A549 (cell line): ENCODE measurements around the gene FAM3C. TPM values are rescaled to one million over a fixed set of nuclear protein-coding genes. Genes with fewer than 3 reads are reported as not detected.

Source experiments
- ATAC-seq, 2 experiments: fragments of 200-7000 bp in 1 of 2; fragments of >200 bp in 1 of 2; cut with Nextera tagmentation in 1 of 2; cut with Tn5 transposase in 1 of 2; 3 replicates each; pipeline versions ENCODE4 v1.8.0 to v1.9.1; 2018 to 2020; ENCODE audit warnings: mild to moderate bottlenecking in 1 of 2, moderate library complexity in 1 of 2
- CTCF ChIA-PET: fragments of 300-600 bp; sonication (Branson Sonifier 250); formaldehyde crosslinking; extraction: SDS; loops from one replicate; lab custom pipeline; 2021; ENCODE audit warnings: antibody characterized with exemption, inconsistent platforms; lab: Yijun Ruan, JAX
- POLR2A ChIA-PET: fragments of 350-600 bp; formaldehyde crosslinking; extraction: SDS; loops from one replicate; lab custom pipeline; 2021; ENCODE audit warnings: antibody characterized with exemption, inconsistent platforms; lab: Yijun Ruan, JAX
- DNase-seq, 2 experiments: peaks; one replicate each; pipeline versions ENCODE4 v3.0.0 to v3.0.0-alpha.2; 2011 to 2016; ENCODE audit warnings: low read depth in 1 of 2, low spot score in 1 of 2
- FAIRE-seq: peaks from 2 replicates; lab custom pipeline; 2011; peaks lifted over from hg19 to GRCh38; lab: Jason Lieb, UNC
- H3K27ac ChIP-seq, 2 experiments: fragments of >200 bp; sonication (Bioruptor Twin); formaldehyde crosslinking; 3 replicates each; pipeline ENCODE4 v1.5.1; 2016 to 2017
- H3K4me1 ChIP-seq: fragments of >200 bp; sonication (Bioruptor Twin); formaldehyde crosslinking; 3 replicates; pipeline ENCODE4 v1.6.1; 2016
- H3K4me2 ChIP-seq: fragments of >200 bp; sonication (Bioruptor Twin); formaldehyde crosslinking; 3 replicates; pipeline ENCODE4 v1.6.1; 2016
- H3K4me3 ChIP-seq: fragments of >200 bp; sonication (Bioruptor Twin); formaldehyde crosslinking; 3 replicates; pipeline ENCODE4 v1.5.1; 2016
- H3K9me3 ChIP-seq: fragments of >200 bp; sonication (Bioruptor Twin); formaldehyde crosslinking; 3 replicates; pipeline ENCODE4 v1.6.1; 2016
- EP300 ChIP-seq, 2 experiments: fragments of >200 bp; sonication (Bioruptor Twin); formaldehyde crosslinking; IDR thresholded peaks; 2 replicates in 1 of 2; 3 replicates in 1 of 2; pipeline ENCODE4 v1.6.1; 2016 to 2017
- ESRRA ChIP-seq: fragments of 150-350 bp; IDR thresholded peaks from 2 replicates; pipeline ENCODE4 v1.6.1; 2014; ENCODE audit warnings: mild to moderate bottlenecking, low read length, borderline replicate concordance
- FOSB ChIP-seq: fragments of 250-450 bp; sonication (Bioruptor Pico); IDR thresholded peaks from 2 replicates; pipeline ENCODE4 v1.5.0; 2020; ENCODE audit warnings: mild to moderate bottlenecking, moderate library complexity
- FOXS1 ChIP-seq: fragments of 250-450 bp; sonication (Bioruptor Pico); IDR thresholded peaks from 2 replicates; pipeline ENCODE4 v1.5.0; 2020; ENCODE audit warnings: mild to moderate bottlenecking, moderate library complexity
- HOXA7 ChIP-seq: fragments of 250-450 bp; sonication (Bioruptor Pico); IDR thresholded peaks from 2 replicates; pipeline ENCODE4 v1.5.0; 2020; ENCODE audit warnings: mild to moderate bottlenecking, moderate library complexity
- MAZ ChIP-seq: fragments of 150-350 bp; IDR thresholded peaks from 2 replicates; pipeline ENCODE4 v1.6.1; 2014; ENCODE audit warnings: antibody characterized with exemption, low read depth, low read length, borderline replicate concordance
- NFE2L2 ChIP-seq: fragments of 150-350 bp; conservative IDR thresholded peaks from 2 replicates; pipeline ENCODE4 v1.6.1; 2014; ENCODE audit warnings: low read length
- NR3C1 ChIP-seq: fragments of >200 bp; sonication (Bioruptor Twin); formaldehyde crosslinking; IDR thresholded peaks from 3 replicates; pipeline ENCODE4 v1.6.1; 2017
- RAD21 ChIP-seq, 2 experiments: fragments of >200 bp in 1 of 2; sonication (Bioruptor Twin) in 1 of 2; formaldehyde crosslinking in 1 of 2; IDR thresholded peaks in 1 of 2; conservative IDR thresholded peaks in 1 of 2; 2 replicates in 1 of 2; 3 replicates in 1 of 2; pipeline ENCODE4 v1.6.1; 2012 to 2018; ENCODE audit warnings: inconsistent platforms in 1 of 2
- RARB ChIP-seq: fragments of 250-450 bp; sonication (Bioruptor Pico); IDR thresholded peaks from 2 replicates; pipeline ENCODE4 v1.8.0; 2021; ENCODE audit warnings: mild to moderate bottlenecking, moderate library complexity
- RFX5 ChIP-seq: fragments of 450-650 bp; IDR thresholded peaks from 2 replicates; pipeline ENCODE4 v1.7.1; 2014; ENCODE audit warnings: antibody characterized with exemption, mild to moderate bottlenecking, moderate library complexity
- SMC3 ChIP-seq: fragments of >200 bp; sonication (Bioruptor Twin); formaldehyde crosslinking; IDR thresholded peaks from 3 replicates; pipeline ENCODE4 v1.6.1; 2018; ENCODE audit warnings: inconsistent platforms
- WGBS: methylation state at CpG from one replicate; pipeline ENCODE4 v1.1.6; 2017; ENCODE audit errors: missing lambda C conversion rate; 5-methylcytosine and 5-hydroxymethylcytosine counted together
- polyA plus RNA-seq, 4 experiments: library from polyadenylated mRNA; depleted of rRNA in 3 of 4; stranded (reverse); fragments of >200 nt; fragmentation: RNase III in 1 of 4; extraction: RNeasy Plus Mini Kit Qiagen cat#74134 plus additional on column Dnase treatment in 1 of 4; gene quantifications; 2 replicates in 3 of 4; 3 replicates in 1 of 4; pipeline ENCODE4 v1.2.3, GENCODE V29; 2011 to 2017
- TF ChIP-seq, protein P1 (sequence below): fragments of >200 bp; sonication (Bioruptor Twin); formaldehyde crosslinking; IDR thresholded peaks from 2 replicates; pipeline ENCODE4 v1.6.1; 2016
- TF ChIP-seq, protein P2 (sequence below): IDR thresholded peaks from 2 replicates; pipeline ENCODE4 v1.6.1; 2012

Gene FAM3C
- polyA plus RNA-seq, 2 of the 4 experiments (the other 2 are of a cell fraction) = 29.4 to 46.4 TPM

DNA sequence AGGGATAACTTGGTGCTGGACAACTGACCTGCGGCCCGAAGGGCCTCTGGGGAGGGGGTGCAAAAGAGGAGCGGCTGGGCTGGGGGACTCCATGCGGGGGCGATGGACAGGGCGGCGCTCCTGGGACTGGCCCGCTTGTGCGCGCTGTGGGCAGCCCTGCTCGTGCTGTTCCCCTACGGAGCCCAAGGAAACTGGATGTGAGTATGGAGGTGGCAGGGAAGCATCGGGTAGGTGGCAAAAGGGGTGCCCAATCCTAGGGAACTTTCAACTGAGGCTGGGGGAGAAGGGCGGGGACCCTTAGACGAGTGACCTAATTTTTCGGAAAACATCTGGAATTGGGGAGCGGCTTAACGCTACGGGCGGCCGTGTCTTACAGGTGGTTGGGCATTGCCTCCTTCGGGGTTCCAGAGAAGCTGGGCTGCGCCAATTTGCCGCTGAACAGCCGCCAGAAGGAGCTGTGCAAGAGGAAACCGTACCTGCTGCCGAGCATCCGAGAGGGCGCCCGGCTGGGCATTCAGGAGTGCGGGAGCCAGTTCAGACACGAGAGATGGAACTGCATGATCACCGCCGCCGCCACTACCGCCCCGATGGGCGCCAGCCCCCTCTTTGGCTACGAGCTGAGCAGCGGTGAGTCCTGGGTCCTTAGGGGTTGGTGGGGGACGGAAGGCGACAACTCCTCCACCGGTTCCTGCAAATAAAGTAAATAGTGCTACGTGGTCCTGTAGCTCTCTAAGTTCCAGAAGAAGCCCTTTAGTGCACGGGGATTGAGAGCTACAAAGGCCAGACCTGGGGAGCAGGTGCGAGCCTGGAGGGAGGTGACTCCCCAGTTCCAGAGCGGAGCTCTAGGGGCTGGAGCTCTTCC lies 66.7 kb downstream of the FAM3C start:
- ChIA-PET CTCF (interaction anchor here (1.0 to 1.9 kb wide), 4 partner anchors 13 to 665 kb away, joined by 3 to 6 read pairs (median 4); no protein-coding TSS in a partner anchor), POLR2A (no interaction called here)
- peak in 1 of 2 experiments; percentile 40 for DNase-seq
- Histone ChIP-seq H3K27ac (no peak overlapping the region), H3K9me3 (no peaks in the 10 kb centered on the region), H3K4me2 (peak overlapping the region; percentile 94), H3K4me3 (peak overlapping the region; percentile 42), H3K4me1 (peaks cover 18% of the 10 kb centered on the region; the same call in 2 of the 3 replicates)
- TF ChIP-seq FOSB (CRISPR knock-in tag) (no peak), NR3C1 (no peak), FOXS1 (no peak), RAD21 (conservative IDR thresholded peaks at IDR 0.05 in 1 of 2, IDR thresholded peaks at IDR 0.05 in 1 of 2) (peak in 1 of 2 experiments; percentile 32; a peak in 2 of 5 replicates), SMC3 (0 out of 3 replicates have a peak, but pooled peaks have one; percentile 15)
- 8% methylated on average over 31 of the region's 47 CpGs for WGBS
- ATAC-seq = peak; percentile 86 to 89
- no peak for FAIRE-seq

DNA sequence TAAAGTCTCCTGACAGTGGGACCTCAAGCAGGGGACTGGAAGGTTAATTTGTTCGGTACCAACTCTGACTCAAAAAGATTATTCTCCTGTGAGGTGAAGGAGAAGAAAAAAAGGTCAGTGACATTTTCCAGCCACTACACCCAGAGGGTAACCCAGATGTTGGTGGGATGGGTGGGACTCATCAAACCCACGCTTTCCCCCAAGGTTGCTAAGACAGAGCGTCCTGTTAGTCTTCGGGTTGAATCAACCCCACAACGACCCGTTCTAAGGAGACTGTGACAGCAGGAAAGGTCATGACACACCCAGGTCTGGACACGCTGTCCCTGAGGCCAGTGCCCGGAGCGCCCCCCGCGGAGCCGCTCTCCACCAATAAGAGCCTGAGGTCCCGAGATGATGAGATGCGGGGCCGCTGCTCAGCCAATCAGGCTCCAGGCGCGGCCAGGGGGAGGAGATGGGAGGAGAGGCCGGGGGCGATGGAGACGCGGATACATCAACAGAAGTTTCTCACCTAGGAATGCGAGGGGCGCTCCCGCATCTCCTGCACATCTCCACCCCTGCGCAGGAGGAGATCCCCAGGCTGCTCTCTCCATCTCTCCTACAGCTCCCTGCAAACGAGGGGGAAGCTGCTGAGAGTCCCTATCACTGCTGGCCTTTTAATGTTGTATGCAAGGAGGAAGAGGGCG lies 67.5 kb downstream of the FAM3C start, which contains the start of gene WNT16:
Gene WNT16, plus strand, starts transcription at position 493 of the 683 bp plus-strand sequence. CDS start 293 bp downstream, outside the sequence.
- H3K4me3 ChIP-seq = peak within 1 kb of the TSS; percentile 42
- no peak within 1 kb of the TSS for H3K27ac ChIP-seq
- FAIRE-seq (no peak), ATAC-seq (peak; percentile 42 to 59), DNase-seq (no peak)
- TF ChIP-seq, protein P1, sequence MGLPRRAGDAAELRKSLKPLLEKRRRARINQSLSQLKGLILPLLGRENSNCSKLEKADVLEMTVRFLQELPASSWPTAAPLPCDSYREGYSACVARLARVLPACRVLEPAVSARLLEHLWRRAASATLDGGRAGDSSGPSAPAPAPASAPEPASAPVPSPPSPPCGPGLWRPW = no peak
- no peak for TF ChIP-seq NFE2L2
- ChIA-PET CTCF (interaction anchor here (1.2 kb wide), 1 partner anchor 14 kb away, joined by 3 read pairs; no protein-coding TSS in a partner anchor), POLR2A (no interaction called here)
- WGBS = 36% methylated on average over 27 of the region's 27 CpGs
- H3K4me1 ChIP-seq = peaks cover 18% of the 10 kb centered on the region; the same call in 2 of the 3 replicates
- peak within 1 kb of the TSS; percentile 94 for H3K4me2 ChIP-seq
- no peaks in the 10 kb centered on the region for H3K9me3 ChIP-seq

DNA sequence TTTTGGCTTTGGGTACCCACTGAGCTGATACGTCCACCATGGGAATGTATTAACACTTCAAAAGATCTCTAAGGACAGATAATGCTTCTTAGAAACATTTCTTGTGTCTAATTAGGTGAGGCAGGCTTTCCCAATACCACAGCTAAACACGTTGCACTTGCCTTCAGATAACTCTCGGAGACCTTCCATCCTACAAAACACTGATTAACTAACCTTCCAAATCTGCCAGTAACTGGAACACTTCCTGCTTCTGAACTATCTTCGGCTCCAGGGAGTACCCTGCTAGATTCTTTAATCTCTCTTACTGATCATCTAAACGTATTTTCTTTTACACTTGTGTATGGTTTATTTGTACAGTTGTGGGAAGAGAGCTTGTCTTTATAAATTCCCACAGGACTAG lies 68.4 kb downstream of the FAM3C start:
- ATAC-seq = no peak
- no peak overlapping the region for H3K4me2 ChIP-seq
- no peak overlapping the region for H3K4me3 ChIP-seq
- no peaks in the 10 kb centered on the region for H3K9me3 ChIP-seq
- no peak for FAIRE-seq
- H3K4me1 ChIP-seq = peaks cover 18% of the 10 kb centered on the region; the same call in 2 of the 3 replicates
- POLR2A ChIA-PET = no interaction called here
- H3K27ac ChIP-seq = no peak overlapping the region
- TF ChIP-seq, protein P2, sequence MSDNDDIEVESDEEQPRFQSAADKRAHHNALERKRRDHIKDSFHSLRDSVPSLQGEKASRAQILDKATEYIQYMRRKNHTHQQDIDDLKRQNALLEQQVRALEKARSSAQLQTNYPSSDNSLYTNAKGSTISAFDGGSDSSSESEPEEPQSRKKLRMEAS = no peak
- no peak for TF ChIP-seq HOXA7
- no peak for DNase-seq
- CTCF ChIA-PET = interaction anchor here (0.6 kb wide), 2 partner anchors 71 to 175 kb away, joined by 3 to 4 read pairs; no protein-coding TSS in a partner anchor
- 42% methylated on average over 5 of the region's 5 CpGs for WGBS

DNA sequence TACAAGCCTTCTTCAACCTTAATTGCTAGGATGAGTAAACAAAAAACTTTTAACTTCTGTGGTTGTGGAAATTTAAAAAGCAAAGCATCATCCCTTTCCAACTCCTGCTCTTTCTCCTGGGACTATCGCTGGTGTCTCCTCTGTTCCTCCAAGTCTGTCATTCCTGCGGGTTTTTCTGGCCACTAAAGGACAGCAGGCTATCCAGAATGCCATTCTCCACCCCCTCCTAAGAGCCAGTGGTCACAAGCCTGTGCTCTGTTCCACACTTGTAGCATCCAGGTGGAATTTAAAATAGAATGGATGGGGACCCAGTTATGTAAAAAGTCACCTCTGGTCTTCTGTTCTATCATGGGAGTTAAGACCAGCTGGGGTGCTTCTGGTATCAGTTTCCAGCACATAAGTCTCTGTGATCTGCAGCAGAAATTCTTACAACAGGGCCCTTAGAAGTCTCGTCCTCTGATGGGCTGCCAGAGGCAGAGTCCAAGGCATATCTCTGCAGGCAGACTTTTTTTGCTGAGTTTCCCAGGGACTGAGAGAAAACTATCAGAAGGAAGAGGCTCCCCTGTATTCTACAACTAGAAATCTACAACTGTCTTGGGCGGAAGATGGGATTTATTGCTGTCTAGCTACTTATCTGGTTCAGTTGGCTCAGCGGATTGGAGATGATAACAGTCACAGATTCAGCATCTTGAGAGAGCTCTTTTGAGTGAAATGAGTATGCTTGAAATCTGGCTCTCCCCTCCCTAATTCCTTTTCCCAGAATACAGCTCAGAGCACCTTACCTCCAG lies 72.4 kb downstream of the FAM3C start:
- no peak for ATAC-seq
- Histone ChIP-seq H3K4me1 (no peaks in the 10 kb centered on the region), H3K9me3 (no peaks in the 10 kb centered on the region), H3K27ac (no peak overlapping the region), H3K4me3 (no peak overlapping the region), H3K4me2 (no peak overlapping the region)
- POLR2A ChIA-PET = no interaction called here
- FAIRE-seq = no peak
- CTCF ChIA-PET = no interaction called here
- 8% methylated on average over 5 of the region's 5 CpGs for WGBS
- no peak for DNase-seq
- TF ChIP-seq MAZ (no peak), ESRRA (no peak), NR3C1 (no peak), RARB (CRISPR knock-in tag) (no peak), EP300 (IDR thresholded peaks at IDR 0.05) (no peak), RAD21 (conservative IDR thresholded peaks at IDR 0.05 in 1 of 2, IDR thresholded peaks at IDR 0.05 in 1 of 2) (no peak), RFX5 (no peak)
